Neural progenitor cell (in vitro differentiated cells): ENCODE results near the gene ANO8. TPM values are rescaled to one million over a fixed set of nuclear protein-coding genes. Genes with fewer than 3 reads are reported as not detected.

Experiments
- DNase-seq: peaks from one replicate; pipeline ENCODE4 v3.0.0-alpha.2; 2016; ENCODE audit warnings: low spot score
- H2AFZ ChIP-seq: fragments of 200-600 bp; sonication (generic); replicated peaks from 2 replicates; pipeline ENCODE4 v1.6.1; 2016; ENCODE audit warnings: antibody characterized with exemption
- H3F3A ChIP-seq: fragments of 200-600 bp; sonication (generic); 2 replicates; pipeline ENCODE4 v1.6.1; 2016; ENCODE audit warnings: antibody characterized with exemption, low read depth
- H3K27ac ChIP-seq: fragments of 200-600 bp; sonication (generic); 2 replicates; pipeline ENCODE4 v1.5.1; 2016; ENCODE audit warnings: mild to moderate bottlenecking
- H3K27me3 ChIP-seq: fragments of 200-600 bp; sonication (generic); 2 replicates; pipeline ENCODE4 v1.6.1; 2016; ENCODE audit warnings: mild to moderate bottlenecking, moderate library complexity
- H3K36me3 ChIP-seq: fragments of 200-600 bp; sonication (generic); 2 replicates; pipeline ENCODE4 v1.5.1; 2016
- H3K4me1 ChIP-seq: fragments of 200-600 bp; sonication (generic); 2 replicates; pipeline ENCODE4 v1.6.1; 2016; ENCODE audit warnings: mixed run types
- H3K4me2 ChIP-seq: fragments of 200-600 bp; sonication (generic); 2 replicates; pipeline ENCODE4 v1.6.1; 2016
- H3K4me3 ChIP-seq: fragments of 200-600 bp; sonication (generic); 2 replicates; pipeline ENCODE4 v1.5.1; 2016
- H3K79me2 ChIP-seq: fragments of 200-600 bp; sonication (generic); 2 replicates; pipeline ENCODE4 v1.6.1; 2016; ENCODE audit warnings: low read depth
- H3K9ac ChIP-seq: fragments of 200-600 bp; sonication (generic); 2 replicates; pipeline ENCODE4 v1.6.1; 2016
- H3K9me3 ChIP-seq: fragments of 200-600 bp; sonication (generic); 2 replicates; pipeline ENCODE4 v1.5.1; 2016; ENCODE audit warnings: low read depth
- H4K20me1 ChIP-seq: fragments of 200-600 bp; sonication (generic); 2 replicates; pipeline ENCODE4 v1.6.1; 2016; ENCODE audit warnings: low read depth
- H3K27ac Mint-ChIP-seq: 3 replicates; pipeline ENCODE4 v1.8.0; 2021; ENCODE audit warnings: mixed read lengths
- H3K27me3 Mint-ChIP-seq: 2 replicates; pipeline ENCODE4 v1.8.0; 2022; ENCODE audit warnings: low read depth, mild to moderate bottlenecking, inconsistent platforms, moderate library complexity, mixed read lengths; ENCODE audit not compliant: insufficient read depth
- H3K36me3 Mint-ChIP-seq: 3 replicates; pipeline ENCODE4 v1.8.0; 2021; ENCODE audit warnings: mixed read lengths
- H3K4me1 Mint-ChIP-seq: 3 replicates; pipeline ENCODE4 v1.8.0; 2021; ENCODE audit warnings: mixed read lengths
- H3K4me3 Mint-ChIP-seq: 3 replicates; pipeline ENCODE4 v1.8.0; 2021; ENCODE audit warnings: mild to moderate bottlenecking, moderate library complexity, mixed read lengths
- H3K9me3 Mint-ChIP-seq: 3 replicates; pipeline ENCODE4 v1.8.0; 2020; ENCODE audit warnings: mixed read lengths
- EZH2 ChIP-seq: fragments of 200-600 bp; sonication (generic); IDR thresholded peaks from 2 replicates; pipeline ENCODE4 v1.6.1; 2017; ENCODE audit warnings: antibody characterized with exemption, mild to moderate bottlenecking, moderate library complexity
- EZH2phosphoT487 ChIP-seq: fragments of 200-600 bp; sonication (generic); IDR thresholded peaks from 2 replicates; pipeline ENCODE4 v1.6.1; 2017; ENCODE audit warnings: antibody characterized with exemption
- total RNA-seq: library from RNA; depleted of rRNA; stranded (reverse); fragments of >200 nt; gene quantifications from 2 replicates; pipeline ENCODE4 v1.2.3, GENCODE V29; 2015; ENCODE audit warnings: low replicate concordance
- TF ChIP-seq, protein P1 (sequence below): fragments of 200-600 bp; sonication (generic); IDR thresholded peaks from 2 replicates; pipeline ENCODE4 v1.5.1; 2017; ENCODE audit warnings: antibody characterized with exemption, mild to moderate bottlenecking

The ANO8 gene
- total RNA-seq, 1 donor from 2014 or later = 11.4 TPM

DNA sequence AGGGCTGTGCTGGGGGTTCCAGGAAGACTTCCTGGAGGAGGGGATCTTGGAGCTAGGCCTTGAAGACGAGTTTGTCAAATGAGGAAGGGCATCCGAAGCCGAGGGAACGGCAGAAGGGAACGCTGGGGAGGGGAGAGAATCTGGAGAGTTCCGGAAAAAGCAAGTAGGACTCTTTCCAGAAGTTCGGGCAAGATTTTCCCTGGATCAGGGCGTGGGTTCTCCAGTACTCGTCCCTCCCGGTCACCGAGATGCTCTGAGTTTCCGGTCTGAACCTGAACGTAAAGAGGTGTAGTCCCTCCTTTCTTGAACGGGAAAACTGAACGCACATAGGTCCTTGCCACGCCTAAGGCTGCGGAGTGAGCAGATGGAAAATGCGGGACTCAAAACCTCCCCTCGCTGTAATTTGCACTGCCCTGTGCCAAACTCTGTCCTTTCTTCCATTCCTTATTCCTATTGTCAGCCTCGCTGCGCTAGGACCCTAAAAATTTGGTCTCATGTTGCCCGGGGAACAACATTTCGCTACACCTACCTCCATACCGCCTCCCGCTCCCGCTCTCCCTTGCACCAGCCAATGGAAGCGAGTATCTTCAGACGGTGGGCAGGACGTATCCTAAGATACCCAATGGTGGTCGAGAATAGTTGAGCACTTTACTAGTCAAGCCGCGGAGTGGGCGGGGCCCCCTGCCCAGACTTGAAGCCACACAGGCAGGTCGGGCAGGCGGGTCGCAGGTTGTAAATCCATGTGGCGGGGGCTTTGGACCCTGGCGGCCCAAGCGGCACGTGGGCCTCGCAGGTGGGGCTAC is 2.4 kb upstream of the ANO8 start, which contains the start of gene GTPBP3:
Gene GTPBP3, plus strand, starts transcription at position 682 of the 803 bp plus-strand sequence. Its CDS starts 59 bp downstream, at position 741.
- H3K9me3 Mint-ChIP-seq = no peaks in the 10 kb centered on the region
- peak; percentile 99 for DNase-seq
- H3K9me3 ChIP-seq = no peaks in the 10 kb centered on the region
- peaks cover 44% of the 10 kb centered on the region for H3F3A ChIP-seq
- peak; percentile 8 for TF ChIP-seq EZH2
- TF ChIP-seq EZH2phosphoT487 = no peak
- TF ChIP-seq, protein P1, sequence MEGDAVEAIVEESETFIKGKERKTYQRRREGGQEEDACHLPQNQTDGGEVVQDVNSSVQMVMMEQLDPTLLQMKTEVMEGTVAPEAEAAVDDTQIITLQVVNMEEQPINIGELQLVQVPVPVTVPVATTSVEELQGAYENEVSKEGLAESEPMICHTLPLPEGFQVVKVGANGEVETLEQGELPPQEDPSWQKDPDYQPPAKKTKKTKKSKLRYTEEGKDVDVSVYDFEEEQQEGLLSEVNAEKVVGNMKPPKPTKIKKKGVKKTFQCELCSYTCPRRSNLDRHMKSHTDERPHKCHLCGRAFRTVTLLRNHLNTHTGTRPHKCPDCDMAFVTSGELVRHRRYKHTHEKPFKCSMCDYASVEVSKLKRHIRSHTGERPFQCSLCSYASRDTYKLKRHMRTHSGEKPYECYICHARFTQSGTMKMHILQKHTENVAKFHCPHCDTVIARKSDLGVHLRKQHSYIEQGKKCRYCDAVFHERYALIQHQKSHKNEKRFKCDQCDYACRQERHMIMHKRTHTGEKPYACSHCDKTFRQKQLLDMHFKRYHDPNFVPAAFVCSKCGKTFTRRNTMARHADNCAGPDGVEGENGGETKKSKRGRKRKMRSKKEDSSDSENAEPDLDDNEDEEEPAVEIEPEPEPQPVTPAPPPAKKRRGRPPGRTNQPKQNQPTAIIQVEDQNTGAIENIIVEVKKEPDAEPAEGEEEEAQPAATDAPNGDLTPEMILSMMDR = no peak
- no peaks in the 10 kb centered on the region for H3K27me3 ChIP-seq
- peak within 1 kb of the TSS; percentile 94 for H3K4me3 ChIP-seq
- peaks cover 5% of the 10 kb centered on the region for H4K20me1 ChIP-seq
- H3K36me3 ChIP-seq = no peaks in the 10 kb centered on the region
- H3K36me3 Mint-ChIP-seq = peaks cover 6% of the 10 kb centered on the region
- H3K4me1 ChIP-seq = peaks cover 5% of the 10 kb centered on the region
- H3K4me2 ChIP-seq = peak within 1 kb of the TSS; percentile 93
- H3K79me2 ChIP-seq = peaks cover 15% of the 10 kb centered on the region
- peak within 1 kb of the TSS; percentile 70 for H3K27ac ChIP-seq
- H3K9ac ChIP-seq = peak within 1 kb of the TSS; percentile 38
- peak within 1 kb of the TSS; percentile 100 for H3K4me3 Mint-ChIP-seq
- peak within 1 kb of the TSS; percentile 94 for H3K27ac Mint-ChIP-seq
- peaks cover 18% of the 10 kb centered on the region for H3K27me3 Mint-ChIP-seq
- H2AFZ ChIP-seq = peak within 1 kb of the TSS; percentile 79
- peaks cover 19% of the 10 kb centered on the region for H3K4me1 Mint-ChIP-seq

DNA sequence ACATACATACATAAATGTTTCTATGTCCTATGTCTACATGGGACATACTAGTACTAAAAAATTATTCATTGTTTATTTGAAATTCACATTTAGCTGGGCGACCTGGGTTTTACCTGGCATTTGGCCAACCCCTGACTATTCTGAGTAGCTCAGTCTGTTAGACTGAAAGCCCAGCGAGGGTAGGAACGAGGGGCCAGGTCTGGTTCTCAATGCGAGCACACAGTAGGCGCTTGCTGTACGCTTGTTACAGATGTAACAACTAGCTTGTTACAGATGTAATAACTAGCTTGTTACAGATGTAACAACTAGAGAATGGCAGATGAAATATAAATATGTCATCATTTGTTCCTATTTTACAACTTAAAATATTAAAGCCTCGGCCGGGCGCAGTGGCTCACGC is 920 bp upstream of the ANO8 start:
- Histone ChIP-seq H3F3A (peaks cover 48% of the 10 kb centered on the region), H3K36me3 (no peaks in the 10 kb centered on the region), H2AFZ (no peak overlapping the region), H3K4me2 (no peak overlapping the region), H3K27me3 (no peaks in the 10 kb centered on the region), H3K27ac (no peak overlapping the region), H3K4me3 (no peak overlapping the region), H4K20me1 (peaks cover 5% of the 10 kb centered on the region), H3K9me3 (no peaks in the 10 kb centered on the region), H3K79me2 (peaks cover 15% of the 10 kb centered on the region), H3K4me1 (peaks cover 5% of the 10 kb centered on the region), H3K9ac (no peak overlapping the region)
- no peaks in the 10 kb centered on the region for H3K9me3 Mint-ChIP-seq
- TF ChIP-seq, protein P1 = no peak
- TF ChIP-seq EZH2 = no peak
- peaks cover 10% of the 10 kb centered on the region for H3K36me3 Mint-ChIP-seq
- H3K27ac Mint-ChIP-seq = no peak overlapping the region
- H3K27me3 Mint-ChIP-seq = peaks cover 18% of the 10 kb centered on the region
- peaks cover 21% of the 10 kb centered on the region for H3K4me1 Mint-ChIP-seq
- H3K4me3 Mint-ChIP-seq = peak overlapping the region; percentile 100
- DNase-seq = no peak

DNA sequence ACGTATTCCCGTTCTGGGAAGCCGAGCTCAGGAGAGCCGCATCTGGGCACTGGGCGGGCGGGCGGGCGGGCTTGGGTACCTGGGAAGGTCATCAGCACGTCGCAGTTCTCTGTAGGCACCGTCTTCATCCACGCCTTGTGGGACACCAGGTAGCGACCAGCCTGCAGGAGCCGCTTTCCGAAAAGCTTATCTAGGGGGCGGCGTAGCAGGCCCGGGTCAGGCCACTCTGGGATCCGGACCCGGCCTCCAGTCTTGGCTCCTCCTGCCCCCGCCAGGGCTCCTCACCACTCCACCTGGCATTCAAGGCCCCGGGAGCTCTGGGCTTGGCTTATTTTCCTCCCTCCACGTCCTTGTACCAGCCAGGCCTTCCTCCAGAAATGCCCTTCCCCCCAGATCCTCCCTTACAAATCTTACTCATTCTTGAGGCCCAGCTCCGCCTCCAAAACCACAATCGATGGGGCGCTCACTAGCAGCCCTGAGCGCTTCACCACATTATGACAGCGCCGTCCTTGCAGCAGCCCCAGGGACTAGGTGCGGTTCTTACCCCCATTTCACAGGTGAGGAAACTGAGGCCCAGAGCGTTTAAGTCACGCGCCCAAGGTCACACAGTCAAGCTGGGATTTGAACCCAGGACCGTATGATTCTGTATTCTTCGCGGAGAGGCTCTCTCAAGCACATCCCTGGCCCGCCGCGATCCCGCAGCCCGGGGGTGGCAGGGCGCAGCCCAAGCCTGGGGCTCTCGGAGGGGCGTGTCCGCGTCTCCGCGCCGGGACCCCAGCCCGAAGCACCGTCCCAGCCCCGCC is 843 bp downstream of the ANO8 start:
- H3K4me1 ChIP-seq = peaks cover 7% of the 10 kb centered on the region
- peak overlapping the region; percentile 97 for H3K4me3 ChIP-seq
- Mint-ChIP-seq H3K27me3 (peaks cover 18% of the 10 kb centered on the region), H3K4me1 (peaks cover 22% of the 10 kb centered on the region), H3K4me3 (peak overlapping the region; percentile 91), H3K36me3 (peaks cover 16% of the 10 kb centered on the region), H3K9me3 (no peaks in the 10 kb centered on the region), H3K27ac (peak overlapping the region; percentile 79)
- peaks cover 12% of the 10 kb centered on the region for H3K27me3 ChIP-seq
- H4K20me1 ChIP-seq = peaks cover 8% of the 10 kb centered on the region
- peaks cover 15% of the 10 kb centered on the region for H3K79me2 ChIP-seq
- H3F3A ChIP-seq = peaks cover 52% of the 10 kb centered on the region
- H3K36me3 ChIP-seq = no peaks in the 10 kb centered on the region
- H2AFZ ChIP-seq = peak overlapping the region; percentile 82
- peak; percentile 50 for DNase-seq
- H3K27ac ChIP-seq = no peak overlapping the region
- no peaks in the 10 kb centered on the region for H3K9me3 ChIP-seq
- peak overlapping the region; percentile 34 for H3K9ac ChIP-seq
- peak overlapping the region; percentile 86 for H3K4me2 ChIP-seq
- TF ChIP-seq EZH2 = no peak
- TF ChIP-seq EZH2phosphoT487 = no peak
- TF ChIP-seq, protein P1 = no peak
